Stimulated activated CD8-positive, alpha-beta memory T cell treated with anti-CD3 and anti-CD28 coated beads, Interleukin-12 subunit alpha, Interleukin-12 subunit beta, amount 100 ng/mL, for 4 hours (primary cell): ENCODE measurements around the gene TOM1L2.

Experiments used
- DNase-seq: peaks from one replicate; pipeline ENCODE4 v3.0.0-alpha.2; 2020; ENCODE audit warnings: low read depth

The TOM1L2 gene

DNA sequence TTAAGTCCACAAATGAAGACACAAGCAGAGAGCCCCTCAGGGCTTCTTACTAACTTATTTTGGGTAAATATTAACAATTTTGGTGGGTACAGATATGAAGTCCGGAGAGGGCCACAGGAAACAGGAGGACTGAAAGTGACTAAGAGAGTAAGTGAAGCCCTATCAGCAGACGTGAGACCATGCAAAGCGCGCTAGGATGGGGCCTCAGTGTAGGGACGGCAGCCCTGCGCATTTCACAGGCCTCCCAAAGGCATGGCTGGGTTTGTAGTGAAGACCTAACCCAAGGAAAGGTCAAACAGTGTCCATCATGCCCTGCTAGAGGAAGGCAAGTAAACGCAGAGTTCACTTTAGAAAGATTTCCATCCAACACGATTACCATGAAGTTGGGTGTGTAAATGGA is 75.5 kb downstream of the TOM1L2 start:
- DNase-seq = no peak

DNA sequence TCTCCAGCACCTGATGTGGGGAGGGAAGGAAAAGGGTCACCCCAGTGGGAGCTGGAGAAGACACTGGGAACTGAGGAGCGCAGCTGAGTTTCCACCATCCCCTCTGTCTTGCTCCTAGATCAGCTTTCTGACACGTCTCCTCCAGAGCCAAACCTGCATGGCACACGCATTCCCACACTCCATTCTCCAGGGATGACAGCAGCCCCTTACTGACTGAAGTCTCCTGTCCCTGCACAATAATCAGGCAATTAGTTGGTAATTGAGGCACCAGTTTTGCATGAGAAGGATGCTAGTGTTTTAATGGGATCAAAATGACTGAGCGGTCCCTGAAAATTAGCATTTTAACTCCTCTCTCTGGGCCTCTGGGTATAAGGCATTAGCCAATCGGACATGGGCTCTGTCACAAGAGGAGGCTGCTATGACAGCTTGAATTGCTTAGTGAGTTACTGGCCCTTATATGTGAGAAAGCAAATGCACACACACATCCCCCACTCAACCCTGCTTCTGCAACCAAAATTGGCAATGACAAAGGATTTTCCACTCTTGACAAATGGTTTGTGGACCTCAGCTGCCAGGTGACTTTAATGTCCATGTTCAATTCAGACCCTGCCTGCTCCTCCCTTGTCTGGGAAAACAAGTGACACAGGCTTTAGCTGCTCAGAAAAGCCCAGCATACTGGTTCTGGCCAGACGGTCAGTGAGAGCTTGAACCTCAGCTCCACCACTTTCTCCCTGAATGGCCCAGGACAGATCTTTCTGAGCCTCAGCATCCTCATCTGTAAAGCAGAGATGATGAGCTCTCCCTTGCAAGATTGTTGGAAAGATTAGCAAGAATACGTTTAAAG is 78.2 kb downstream of the TOM1L2 start:
- no peak for DNase-seq

DNA sequence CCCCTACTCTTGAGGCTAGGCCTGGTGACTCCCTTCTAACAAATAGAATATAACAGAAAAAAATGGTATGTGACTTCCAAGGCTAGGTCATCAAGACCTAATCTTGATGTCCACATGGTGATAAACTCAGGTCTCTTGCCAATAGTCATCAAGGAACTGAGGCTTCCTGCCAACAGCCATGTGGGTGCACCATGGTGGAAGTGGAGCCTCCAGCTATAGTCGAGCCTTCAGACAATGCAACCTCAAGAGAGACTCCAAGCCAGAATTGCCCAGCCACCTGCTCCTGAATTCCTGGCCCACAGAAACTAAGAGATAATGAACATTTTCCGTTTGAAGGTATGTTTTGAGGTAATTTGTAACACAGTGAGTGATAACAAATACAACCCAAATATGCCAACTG is 79.5 kb downstream of the TOM1L2 start:
- no peak for DNase-seq

DNA sequence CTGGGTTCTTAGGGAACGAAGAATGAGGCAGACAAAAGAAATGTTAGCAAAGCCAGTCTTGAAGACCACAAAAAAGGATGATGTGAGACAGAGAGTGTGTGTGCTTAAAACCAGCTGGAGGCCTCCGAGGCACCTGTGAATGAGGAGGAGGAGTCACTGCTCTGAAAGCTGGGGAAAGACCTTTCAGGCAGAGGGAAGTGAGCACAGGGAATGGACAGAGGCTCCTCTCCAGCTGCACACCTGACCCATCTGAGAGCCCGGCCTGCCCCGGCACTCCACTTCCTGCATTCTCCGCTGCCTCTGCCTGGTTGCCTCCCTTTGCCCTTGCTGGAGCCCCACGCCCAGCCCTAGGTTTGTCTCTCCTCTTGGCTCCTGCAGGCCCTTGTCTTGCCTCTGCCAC is 80.2 kb downstream of the TOM1L2 start:
- DNase-seq = no peak

DNA sequence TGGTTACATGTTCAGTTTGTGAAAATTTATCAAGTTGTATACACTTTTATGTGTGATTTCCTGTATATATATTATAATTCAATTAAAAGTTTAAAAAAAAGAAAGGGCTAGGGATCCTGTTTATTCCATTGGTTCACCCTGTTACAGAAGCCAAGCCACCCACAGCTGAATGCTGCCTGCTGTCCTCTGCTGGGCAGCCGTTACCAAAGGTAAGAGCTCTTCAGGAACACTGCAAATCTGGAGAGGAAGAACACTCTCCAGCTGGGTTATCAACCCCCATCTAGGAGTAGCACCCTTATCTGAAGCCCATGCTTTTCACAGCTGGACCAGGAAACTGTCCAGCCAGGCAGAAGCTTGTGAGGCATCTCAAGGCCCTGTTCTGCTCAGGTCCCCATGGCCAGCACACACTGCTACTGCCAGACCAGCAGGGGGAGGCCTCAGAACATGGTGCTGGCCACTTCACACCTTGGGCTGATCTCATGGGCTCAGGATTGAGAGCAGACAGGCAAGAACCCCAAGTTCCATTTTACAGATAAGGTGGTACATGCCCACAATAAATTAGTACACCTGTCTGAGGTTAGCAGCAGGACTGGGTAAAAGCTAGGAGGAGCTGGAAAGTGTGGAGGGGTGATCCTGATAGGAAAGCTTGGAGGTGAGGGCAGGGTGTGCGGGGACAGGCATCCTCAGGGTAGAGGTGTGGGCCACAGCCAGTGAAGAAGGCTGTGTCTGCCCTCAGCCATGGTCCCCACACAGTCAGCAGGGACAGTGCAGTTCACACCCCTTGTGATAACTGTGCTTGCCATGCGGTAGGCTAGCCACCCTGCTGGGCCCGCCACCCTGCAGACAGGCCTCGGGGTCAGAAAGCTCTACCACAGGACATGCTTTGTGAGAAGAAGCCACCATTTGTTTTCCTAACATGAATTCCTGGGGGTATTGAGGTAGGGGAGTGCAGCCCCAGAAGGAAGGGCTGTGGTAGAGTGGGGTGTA is 81.1 kb downstream of the TOM1L2 start:
- no peak for DNase-seq

DNA sequence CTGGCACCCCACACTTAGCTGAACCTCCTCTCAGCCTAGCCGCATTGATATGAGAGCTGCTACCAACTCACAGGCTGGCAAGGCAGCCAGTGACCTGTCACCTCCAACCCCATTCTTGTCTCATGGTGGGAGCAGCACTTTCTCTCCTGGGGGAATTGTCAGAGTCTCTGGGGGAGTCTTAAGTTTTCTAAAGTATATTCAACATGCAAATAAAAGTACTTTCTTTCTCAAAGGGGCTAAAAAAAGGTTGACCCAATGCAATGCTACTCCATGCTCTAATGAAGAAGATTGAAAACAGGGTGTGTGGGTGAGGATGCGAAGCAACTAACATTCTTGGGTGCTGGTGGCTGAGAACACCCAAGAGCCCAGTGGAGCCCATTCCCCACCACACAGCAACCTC is 82.3 kb downstream of the TOM1L2 start:
- no peak for DNase-seq

DNA sequence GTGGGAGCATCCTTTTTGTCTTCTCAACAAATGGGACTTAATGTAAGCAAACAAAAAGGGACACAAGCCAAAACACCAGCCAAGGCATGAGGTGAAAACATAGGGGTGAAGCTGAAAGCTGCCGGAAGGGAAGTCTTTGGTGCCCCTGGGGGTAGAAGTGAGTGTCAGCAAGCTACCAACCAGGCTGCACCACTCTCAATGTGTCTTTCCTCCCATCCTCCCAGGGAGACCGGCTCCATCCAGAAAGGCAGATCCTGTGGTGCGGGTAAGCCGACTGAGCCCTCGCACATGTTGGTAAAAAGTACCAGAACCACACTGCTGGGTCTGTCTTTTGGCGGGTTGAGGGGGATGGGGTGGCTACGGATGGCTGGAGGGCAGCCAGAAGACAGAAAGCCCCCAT is 83.4 kb downstream of the TOM1L2 start:
- DNase-seq = no peak

DNA sequence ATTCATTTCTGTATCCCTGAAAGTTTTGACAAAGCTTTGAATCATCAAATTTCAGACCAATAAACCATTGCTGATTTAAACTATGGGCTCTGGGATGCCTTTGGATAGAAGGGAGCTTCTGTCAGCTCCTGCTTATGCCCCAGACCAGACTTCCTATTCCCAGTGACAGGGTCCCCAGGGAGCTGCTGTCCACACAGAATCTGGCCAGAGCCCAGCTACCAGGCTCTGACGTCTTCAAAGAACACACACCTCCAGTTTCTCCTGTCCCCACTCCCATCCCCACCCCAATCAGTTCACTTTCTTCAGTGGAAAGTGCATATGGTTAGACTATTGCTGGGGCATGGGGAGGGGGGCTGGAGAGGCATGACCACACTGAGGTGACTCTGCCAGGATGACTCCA is 83.8 kb downstream of the TOM1L2 start:
- DNase-seq = no peak

DNA sequence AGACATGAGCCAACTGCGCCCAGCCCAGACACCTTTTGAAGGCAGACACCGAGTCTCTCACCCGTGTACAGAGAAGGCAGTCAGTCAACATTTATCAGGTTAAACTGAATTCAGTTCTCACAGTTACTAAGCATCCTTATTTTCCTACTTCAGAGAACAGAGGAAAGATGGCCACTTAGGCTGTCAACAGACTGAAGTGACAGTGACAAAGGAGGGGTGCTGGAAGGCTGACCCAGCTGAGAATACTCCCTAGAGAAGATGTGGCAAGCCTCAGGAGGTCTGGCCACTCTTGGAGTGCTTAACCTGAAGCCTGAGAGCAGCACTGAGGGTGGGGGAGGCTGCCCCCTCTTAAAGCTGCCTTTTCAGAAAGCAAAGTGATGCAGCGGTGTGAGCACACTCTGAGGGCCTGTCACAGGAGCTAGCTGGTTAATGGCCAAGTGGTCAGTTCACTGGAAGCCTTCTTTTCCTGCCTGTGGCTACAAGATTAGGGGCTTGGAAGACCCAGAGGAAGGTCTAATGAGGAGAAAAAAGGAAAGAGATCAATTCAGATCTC is 84.4 kb downstream of the TOM1L2 start:
- DNase-seq = no peak

DNA sequence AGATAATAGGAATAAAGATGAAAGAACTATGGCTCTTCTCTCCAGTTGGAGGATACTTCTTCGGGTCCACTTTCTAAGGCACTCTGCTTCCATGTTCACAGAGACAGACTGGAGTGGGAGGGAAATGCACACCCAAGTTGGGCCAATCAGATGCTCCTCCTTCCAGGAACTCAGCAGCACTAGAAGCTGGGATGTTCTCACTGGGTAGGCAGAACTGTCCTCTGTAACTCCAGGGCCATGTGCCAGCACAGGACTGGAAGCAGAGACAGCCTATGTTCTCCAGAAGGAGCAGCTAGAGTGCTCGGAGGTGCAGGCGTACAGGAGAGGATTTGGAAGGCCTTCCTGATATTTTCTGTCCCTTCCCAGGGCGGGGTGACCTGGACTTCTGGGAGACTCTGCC is 85.5 kb downstream of the TOM1L2 start:
- no peak for DNase-seq

DNA sequence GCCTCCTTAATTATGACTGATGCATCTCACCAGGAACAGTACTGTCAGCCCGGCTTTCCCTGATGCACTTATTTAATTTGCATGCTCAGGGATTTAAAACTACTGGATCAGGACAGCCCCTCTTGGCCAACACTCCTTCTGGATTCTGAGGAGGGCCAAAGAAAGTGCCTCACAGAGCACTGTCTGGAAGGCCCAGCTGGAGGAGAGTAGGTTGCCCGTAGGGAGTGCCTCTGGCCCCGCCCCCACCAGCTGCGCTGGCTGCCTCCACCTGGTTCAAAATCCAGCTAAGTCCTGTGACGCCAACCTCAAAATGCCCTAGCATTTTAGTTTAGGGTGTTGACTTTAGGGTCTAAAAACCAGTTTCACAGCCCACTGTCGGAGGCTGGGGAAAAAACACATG is 86.0 kb downstream of the TOM1L2 start:
- no peak for DNase-seq

DNA sequence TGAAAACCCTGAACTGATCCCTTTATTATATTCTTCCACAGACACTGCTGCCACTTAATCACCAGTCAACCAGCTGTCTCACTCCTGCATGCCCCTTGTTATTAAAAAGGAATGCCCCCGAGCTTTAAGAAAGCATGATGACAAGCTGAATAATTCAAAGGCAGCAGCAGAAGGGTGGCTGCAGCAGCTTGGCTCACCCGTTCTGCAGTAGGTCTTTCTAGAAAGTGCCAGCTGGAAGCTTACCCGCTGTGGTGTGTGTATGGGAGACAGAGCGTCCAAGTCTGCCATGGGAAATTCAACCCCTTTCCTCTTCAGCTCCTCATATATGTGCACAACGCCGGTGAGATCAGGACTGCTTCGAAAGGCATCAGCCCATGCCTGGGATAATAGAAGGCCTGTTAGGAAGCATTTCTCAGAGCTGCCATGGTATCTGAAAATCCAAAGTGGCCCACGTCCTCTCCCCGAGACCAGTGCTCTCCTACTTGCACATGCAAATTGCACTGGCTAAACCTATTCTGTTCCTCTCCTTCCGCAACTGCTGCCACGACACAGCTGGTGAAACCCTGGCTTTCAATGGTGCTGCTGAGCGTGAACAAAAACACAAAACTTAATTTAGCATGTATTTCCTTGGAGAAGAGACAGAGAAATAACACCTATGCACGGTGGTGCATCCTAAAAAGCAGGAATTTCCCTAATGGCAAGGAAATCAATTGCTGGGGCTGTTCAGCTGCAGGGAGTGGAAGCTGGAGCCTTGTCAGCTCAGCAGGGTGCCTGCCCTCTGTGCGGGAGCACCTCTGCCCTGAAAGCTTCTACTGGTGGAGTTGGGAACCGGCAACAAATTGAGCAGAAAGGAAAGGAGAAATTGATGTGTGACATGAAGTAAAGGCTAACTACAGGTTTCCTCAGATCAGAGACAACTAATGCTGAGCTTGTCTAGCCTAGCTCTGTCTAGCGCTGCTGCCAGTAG is 87.5 kb downstream of the TOM1L2 start:
- DNase-seq = no peak

DNA sequence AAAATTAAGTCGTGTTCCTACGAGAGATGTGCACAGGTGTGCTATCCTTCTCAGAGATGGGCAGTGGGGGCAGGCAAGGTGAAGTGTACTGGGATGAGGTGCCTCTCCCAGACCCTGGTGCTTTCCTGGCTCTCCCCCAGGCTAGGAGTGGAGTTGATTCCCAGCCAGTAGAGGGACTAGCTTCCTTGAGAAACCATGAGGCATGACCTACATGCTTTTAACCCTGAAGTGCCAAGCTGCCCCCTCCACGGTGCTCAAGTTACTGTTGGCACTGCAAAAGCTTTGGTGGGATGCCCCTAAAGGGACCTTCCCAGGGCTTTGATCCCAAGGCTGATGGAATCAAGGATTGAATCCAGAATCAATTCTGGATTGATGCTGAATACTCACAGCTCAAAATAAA is 88.4 kb downstream of the TOM1L2 start:
- DNase-seq = no peak

DNA sequence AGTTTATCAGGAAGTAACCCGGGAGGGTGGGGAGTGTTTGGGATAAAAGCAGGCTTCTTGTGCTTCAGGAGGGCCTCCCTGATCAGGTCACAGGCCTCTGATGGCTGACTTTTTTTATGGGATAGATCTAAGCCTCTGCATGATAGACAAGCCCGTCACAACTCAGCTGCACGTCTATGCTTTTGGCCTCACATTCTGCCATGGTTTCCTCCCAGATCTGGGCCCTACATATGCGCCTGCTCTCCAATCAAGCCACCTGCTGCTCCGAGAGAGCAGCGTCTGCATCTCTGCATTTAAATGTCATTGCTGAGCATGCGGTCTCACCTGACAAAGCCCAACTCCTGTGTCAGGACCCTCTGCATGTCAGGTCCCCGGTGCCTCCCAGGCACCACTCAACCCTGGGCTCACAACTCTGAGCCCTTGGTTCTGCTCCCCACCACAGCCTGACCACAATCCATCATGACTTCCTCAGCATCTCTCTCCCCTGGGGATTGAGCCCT is 90.1 kb downstream of the TOM1L2 start:
- no peak for DNase-seq

DNA sequence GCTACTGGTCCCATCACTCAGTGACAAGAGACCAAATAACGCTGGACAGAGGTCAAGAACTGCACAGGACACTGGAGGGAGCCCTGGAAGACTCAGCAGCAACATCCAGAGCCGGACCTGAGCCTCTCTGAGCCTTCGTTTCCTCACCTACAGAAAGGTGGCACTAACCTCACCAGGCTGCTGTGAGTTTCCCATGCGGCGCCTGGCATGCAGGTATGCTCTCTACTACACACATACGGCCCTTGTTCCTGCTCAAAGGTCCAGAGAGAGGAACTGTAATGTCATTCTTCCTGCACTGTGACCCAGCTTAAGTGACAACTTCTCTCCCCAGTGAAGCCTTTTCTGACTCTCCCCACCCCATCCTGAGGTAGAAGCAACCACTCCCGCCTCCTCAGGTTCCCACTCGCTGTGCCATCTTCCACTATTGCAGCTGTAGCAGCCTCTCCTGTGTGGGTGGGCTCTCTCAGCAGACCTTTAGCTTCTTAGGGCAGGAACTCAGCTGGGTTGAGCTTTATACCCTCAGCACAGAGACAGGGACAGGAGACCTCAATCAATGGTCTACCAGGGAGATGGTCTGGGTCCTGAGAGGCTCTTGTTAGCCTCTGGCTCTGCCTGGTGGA is 91.5 kb downstream of the TOM1L2 start:
- no peak for DNase-seq

DNA sequence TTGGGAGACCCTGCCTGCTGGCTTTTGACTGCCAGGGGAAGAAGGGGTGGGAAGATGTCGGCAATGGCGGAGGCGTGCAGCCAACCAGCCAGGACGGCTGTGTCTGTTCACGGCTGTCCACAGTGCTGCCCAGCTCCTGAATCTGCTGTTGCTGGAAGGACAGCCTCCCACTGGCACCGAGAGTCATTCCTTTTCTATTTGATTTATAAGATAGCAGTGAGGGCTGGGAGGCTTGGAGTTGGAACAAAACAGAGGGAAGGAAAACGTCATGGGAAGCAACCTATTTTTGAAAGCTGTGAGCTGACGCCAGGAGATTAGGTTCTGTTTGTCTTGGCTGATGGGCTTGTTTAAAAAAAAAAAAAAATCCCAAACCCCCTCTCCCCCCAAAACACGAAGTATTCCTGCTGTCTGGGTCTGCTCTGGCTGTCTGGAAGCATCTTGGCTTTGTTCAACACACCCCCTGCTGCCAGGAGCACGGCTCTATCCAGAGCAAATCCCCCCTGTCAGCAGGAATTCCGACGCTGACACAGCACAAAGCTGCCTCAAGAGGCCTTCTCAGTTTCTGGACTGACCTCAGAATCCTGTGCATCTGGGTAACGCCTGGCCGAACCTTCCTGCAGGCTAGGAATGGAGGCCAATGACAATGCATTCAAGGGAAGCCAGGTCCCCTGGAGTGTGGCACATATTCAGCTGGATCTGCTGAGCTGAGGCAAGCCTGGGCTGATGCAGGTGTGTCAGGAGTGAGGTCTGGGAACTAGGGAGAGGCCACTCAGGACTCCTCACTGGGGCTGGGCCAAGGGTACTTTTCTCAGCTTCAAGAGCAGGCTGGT is 94.5 kb downstream of the TOM1L2 start:
- no peak for DNase-seq

DNA sequence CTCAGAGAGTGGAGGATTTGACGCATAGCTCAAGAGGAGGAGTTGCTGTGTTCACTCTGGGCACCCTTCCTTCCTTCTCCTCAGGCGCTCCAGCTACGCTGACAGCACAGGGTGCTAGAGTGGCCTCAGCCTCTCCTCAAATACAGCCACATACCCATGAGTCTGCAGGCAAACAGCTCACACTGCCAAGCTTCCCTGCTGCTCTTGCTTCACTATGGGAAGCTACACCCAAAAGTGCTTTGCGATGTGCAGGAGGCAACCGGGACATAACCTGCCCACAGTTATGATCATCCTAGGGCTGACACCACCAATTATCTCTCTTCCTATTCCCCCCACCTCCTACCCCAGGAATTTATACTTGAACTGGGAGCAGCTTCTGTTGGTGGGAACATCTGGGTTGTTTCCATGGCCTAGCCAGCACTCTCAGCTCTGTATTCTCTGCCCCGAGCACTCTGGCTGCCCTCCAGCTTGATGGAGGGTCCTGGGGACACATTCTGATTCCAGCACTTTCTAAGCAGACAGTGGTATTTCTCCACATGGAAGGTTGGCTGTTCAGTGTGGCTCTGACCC is 95.2 kb downstream of the TOM1L2 start:
- DNase-seq = no peak

DNA sequence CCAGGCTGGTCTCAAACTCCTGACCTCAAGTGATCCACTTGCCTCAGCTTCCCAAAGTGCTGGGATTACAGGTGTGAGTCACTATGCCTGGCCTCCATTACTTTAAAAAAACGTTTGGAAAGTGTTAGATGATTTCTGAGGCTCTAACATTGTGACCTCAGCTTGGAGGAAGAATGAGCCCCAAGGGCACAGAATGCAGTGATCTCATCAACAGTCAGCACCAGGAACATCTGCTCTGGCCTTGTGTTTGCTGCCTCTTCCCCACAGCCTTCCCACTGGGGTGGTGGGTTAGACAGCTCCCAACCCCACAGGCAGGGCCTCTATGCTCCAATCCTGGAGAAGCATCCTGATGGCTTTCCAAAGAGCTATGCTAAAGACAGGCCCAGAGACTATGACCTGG is 97.7 kb downstream of the TOM1L2 start:
- no peak for DNase-seq

DNA sequence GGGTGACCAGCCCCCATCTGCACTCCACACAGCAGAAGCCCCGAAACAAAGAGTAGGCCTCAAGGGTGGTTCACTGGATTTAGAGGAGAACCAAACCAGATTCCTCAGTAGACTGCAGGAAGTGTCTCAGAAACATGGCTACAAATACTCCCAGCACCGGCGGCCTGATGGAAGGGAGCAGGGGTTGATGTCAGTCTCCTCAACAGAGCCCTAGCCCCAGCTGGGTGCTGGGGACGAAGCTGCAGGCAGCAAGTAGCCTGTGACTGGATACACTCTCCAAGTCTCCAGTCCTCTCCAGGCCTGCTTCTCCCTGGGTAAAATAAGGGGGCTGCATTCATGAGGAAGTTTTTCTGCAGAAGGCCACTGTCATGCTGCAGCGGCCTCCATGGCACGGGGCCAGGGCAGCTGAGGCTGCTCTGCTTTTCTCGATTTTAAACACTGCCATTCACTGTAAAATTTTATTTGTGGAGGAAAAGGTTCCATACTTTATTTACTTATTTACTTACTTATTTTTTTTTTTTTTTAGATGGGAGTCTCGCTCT is 98.7 kb downstream of the TOM1L2 start:
- DNase-seq = no peak
